NCI-H748 (cell line): ENCODE data around the gene PRSS16.
"Not testable (repeated sequence)": the region's sequence is repeated elsewhere in the genome, so short reads cannot be mapped to it uniquely, and the experiment has no call there.

ENCODE experiments used
- DNase-seq: peaks from one replicate; lab custom pipeline; 2025; ENCODE audit not compliant: unreplicated experiment; lab: John Stamatoyannopoulos, UW

PRSS16 gene

GRCh38 chr6:27247133-27247836 is at the start of gene PRSS16:
PRSS16 (plus strand) TSS chr6:27247701; CDS start chr6:27247738, 37 bp downstream.
- DNase-seq: no peak

- DNase-seq: peak; percentile 24
Measured at GRCh38 chr6:27205375-27206278, 41.9 kb upstream of the PRSS16 start.

GRCh38 chr6:27206806-27207205 is 40.7 kb upstream of the PRSS16 start:
- no peak for DNase-seq

- DNase-seq: no peak
Measured at GRCh38 chr6:27208042-27208441, 39.5 kb upstream of the PRSS16 start.

- no peak for DNase-seq
Measured at GRCh38 chr6:27209196-27209595, 38.3 kb upstream of the PRSS16 start.

GRCh38 chr6:27209659-27210269 is 37.7 kb upstream of the PRSS16 start:
- DNase-seq: no peak

DNA sequence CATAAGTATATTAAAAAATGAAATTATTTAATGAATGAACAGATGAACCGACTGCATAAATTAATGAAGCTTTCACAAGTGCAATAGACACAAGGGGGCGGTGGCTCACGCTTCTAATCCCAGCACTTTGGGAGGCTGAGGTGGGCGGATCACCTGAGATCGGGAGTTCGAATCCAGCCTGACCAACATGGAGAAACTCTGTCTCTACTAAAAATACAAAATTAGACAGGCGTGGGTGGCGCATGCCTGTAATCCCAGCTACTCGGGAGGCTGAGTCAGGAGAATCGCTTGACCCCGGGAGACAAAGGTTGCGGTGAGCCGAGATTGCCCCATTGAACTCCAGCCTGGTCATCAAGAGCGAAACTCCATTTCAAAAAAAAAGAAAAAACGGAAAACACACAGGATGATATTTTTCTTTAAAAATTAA is 34.4 kb upstream of the PRSS16 start:
- not testable (repeated sequence) for DNase-seq

DNA sequence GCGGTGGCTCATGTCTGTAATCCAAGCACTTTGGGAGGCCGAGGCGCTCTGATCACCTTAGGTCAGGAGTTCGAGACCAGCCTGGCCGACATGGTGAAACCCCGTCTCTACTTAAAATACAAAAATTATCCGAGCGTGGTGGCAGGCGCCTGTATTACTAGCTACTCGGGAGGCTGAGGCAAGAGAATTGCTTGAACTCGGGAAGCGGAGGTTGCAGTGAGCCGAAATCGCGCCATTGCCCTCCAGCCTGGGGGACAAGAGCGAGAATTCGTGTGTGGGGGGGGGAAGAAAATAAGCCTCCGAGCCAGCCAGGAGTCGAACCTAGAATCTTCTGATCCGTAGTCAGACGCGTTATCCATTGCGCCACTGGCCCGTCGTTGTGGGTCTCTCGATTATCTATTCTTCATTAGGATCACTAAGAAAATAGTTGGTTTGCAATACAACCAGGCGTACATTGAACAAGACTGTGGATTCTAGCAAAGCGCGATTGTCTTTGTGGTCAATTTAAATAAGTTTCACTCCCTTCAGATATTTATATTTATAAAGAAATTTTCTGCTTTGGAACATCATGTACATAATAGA is 33.9 kb upstream of the PRSS16 start:
- DNase-seq: no peak

GRCh38 chr6:27214126-27214601 is 33.3 kb upstream of the PRSS16 start:
- no peak for DNase-seq

DNA sequence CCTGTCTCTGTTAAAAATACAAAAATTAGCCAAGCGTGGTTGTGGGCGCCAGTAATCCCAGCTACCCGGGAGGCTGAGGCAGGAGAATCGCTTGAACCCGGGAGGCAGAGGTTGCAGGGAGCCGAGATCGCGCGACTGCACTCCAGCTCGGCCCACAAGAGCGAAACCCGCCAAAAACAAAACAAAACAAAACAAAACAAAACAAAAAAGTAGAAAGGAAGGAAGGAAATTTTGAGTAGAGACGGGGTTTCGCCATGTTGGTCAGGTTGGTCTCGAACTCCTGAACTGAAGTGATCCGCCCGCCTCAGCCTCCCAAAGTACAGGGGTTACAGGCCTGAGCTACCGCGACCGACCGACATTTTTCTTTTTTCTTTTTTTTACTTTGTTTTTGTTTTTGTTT is 30.6 kb upstream of the PRSS16 start:
- DNase-seq: no peak

DNA sequence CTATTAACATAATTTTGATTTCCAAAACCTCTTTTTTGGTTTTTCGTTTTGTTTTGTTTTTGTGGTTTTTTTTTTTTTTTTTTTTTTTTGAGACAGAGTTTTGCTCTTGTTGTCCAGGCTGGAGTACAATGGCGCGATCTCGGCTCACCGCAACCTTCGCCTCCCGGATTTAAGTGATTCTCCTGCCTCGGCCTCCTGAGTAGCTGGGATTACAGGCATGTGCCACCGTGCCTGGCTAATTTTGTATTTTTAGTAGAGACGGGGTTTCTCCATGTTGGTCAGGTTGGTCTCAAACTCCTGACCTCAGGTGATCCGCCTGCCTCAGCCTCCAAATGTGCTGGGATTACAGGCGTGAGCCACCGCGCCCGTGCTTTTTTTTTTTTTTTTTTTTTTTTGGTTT is 24.5 kb upstream of the PRSS16 start:
- not testable (repeated sequence) for DNase-seq

- DNase-seq: no peak
Measured at GRCh38 chr6:27224729-27225128, 22.8 kb upstream of the PRSS16 start.

- peak; percentile 22 for DNase-seq
Measured at GRCh38 chr6:27228963-27229477, 18.5 kb upstream of the PRSS16 start.

DNA sequence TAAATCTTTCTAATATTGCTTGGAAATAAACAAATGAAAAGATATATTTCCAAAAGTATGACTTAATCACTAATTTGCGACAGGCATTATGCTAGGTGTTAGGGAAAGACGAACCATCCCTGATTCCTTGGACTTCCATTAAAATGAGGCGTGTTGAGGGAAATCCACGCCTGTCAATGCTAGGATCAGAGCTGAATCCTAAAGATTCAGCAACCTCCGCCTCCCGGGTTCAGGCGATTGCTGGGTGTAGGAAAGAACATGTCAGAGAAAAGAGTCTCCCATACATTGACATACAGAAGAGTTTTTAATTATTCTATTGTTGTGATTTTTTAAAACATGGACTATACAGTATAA is 16.8 kb upstream of the PRSS16 start:
- DNase-seq: peak; percentile 88

DNA sequence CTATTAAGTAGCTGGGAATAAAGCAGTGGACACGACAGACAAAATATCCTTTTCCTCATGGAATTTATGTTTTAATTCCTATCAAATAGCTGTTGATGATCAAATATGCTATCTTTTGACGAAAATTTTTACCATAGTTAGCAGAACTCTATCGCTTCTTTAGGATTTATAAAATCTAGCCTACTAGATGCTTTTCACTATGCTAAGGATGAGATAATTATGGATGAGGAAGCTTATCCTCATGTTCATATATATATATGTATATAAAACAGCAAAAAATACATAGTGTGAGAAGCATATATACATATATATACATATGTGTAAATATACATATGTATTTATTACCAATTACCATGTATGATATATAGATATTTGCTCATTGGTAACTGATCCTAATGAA is 12.9 kb upstream of the PRSS16 start:
- no peak for DNase-seq

GRCh38 chr6:27237089-27237803 is 10.3 kb upstream of the PRSS16 start:
- DNase-seq: peak; percentile 32

DNA sequence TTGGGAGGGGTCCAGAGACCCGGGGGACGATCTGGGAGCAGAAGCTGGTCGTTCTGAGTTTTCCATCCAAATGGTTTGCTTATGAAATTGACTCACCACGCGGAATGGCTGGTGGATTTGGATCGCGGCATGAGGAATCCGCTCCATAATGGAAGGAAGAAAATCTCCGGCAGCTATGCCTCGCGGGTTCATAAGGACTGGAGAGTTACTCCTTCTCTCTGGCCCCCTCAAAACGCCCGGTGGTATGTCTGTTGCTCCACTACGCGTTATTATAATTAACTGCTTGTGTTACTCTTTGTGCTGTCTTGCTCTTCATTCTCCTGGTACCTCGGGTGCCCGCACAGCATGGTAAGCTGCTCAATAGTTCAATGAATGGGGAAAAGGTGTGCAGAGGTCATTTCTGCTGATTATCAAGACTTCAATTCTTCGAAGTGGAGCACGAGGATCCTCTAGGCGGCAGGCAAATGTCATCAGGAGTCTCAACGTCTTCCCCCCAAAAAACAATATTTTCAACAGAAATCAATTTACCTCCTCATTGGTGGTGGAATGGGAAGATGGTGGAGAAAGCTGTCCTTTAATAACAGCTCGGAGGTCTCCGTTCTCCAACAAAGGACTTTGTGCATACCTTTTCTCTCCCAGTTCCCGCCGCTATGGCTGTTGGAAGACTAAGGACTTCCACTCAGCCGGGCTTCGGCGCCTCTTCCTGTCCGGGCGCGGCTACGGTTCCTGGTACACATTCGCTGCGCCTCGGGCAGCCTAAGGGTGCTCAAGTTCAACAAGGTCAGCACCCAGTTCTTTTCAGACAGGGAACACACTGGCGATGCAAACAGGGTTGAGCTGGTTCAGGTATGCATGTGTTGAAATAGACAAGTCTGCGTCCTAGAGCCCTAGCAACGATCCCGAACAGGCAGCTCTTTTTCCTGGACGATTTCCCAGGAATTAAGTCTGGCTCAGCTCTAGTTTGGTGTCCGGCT is 9.2 kb upstream of the PRSS16 start:
- DNase-seq: no peak

- no peak for DNase-seq
Measured at GRCh38 chr6:27239258-27239657, 8.2 kb upstream of the PRSS16 start.

GRCh38 chr6:27241443-27241842 is 6.1 kb upstream of the PRSS16 start:
- DNase-seq: no peak
